ENCODE measurements around the gene KCNT1.
"Not testable (repeated sequence)": the region's sequence is repeated elsewhere in the genome, so short reads cannot be mapped to it uniquely, and the experiment has no call there.

The KCNT1 gene

GRCh38 chr9:135666534-135667462 lies 35.2 kb upstream of the KCNT1 start:
- H3K9ac ChIP-seq (ENCODE audit: low read length), result no peak overlapping the region
- no peaks in the 10 kb centered on the region for H3K79me2 ChIP-seq (ENCODE audit: insufficient read depth, low read length)
- H3F3A ChIP-seq (ENCODE audit: insufficient read depth), result no peaks in the 10 kb centered on the region
- H3K9me2 ChIP-seq (replicated peaks; ENCODE audit: insufficient read depth, low read length), result no peaks in the 10 kb centered on the region
- TF ChIP-seq EZH2phosphoT487 (conservative IDR thresholded peaks at IDR 0.05; ENCODE audit: low read length), result no peak
- no peak for TF ChIP-seq CTCF (IDR thresholded peaks at IDR 0.05; ENCODE audit: insufficient read depth, low read length, poor library complexity, severe bottlenecking)
- no peak overlapping the region for H3K27ac ChIP-seq (ENCODE audit: low read depth, low read length)
- H3K4me2 ChIP-seq (ENCODE audit: low read depth, low read length, poor library complexity, severe bottlenecking), result no peak overlapping the region
- no peak overlapping the region for H2AFZ ChIP-seq (ENCODE audit: low read depth, low read length, severe bottlenecking)
- H3K9me3 ChIP-seq (ENCODE audit: insufficient read depth, low read length), result no peaks in the 10 kb centered on the region
- H3K36me3 ChIP-seq (ENCODE audit: low read length), result no peaks in the 10 kb centered on the region
- H3K27me3 ChIP-seq (ENCODE audit: low read length), result no peaks in the 10 kb centered on the region
- no peaks in the 10 kb centered on the region for H4K20me1 ChIP-seq (ENCODE audit: low read depth, low read length)
- no peak overlapping the region for H3K4me3 ChIP-seq (ENCODE audit: insufficient read depth, low read length, poor library complexity, severe bottlenecking)

GRCh38 chr9:135667463-135668001 lies 34.5 kb upstream of the KCNT1 start:
- no peaks in the 10 kb centered on the region for H4K20me1 ChIP-seq (ENCODE audit: low read depth, low read length)
- no peaks in the 10 kb centered on the region for H3F3A ChIP-seq (ENCODE audit: insufficient read depth)
- no peak overlapping the region for H2AFZ ChIP-seq (ENCODE audit: low read depth, low read length, severe bottlenecking)
- no peak for TF ChIP-seq CTCF (IDR thresholded peaks at IDR 0.05; ENCODE audit: insufficient read depth, low read length, poor library complexity, severe bottlenecking)
- no peak for TF ChIP-seq EZH2phosphoT487 (conservative IDR thresholded peaks at IDR 0.05; ENCODE audit: low read length)
- H3K36me3 ChIP-seq (ENCODE audit: low read length), result no peaks in the 10 kb centered on the region
- no peak overlapping the region for H3K9ac ChIP-seq (ENCODE audit: low read length)
- H3K9me2 ChIP-seq (replicated peaks; ENCODE audit: insufficient read depth, low read length), result no peaks in the 10 kb centered on the region
- no peaks in the 10 kb centered on the region for H3K79me2 ChIP-seq (ENCODE audit: insufficient read depth, low read length)
- no peaks in the 10 kb centered on the region for H3K27me3 ChIP-seq (ENCODE audit: low read length)
- H3K9me3 ChIP-seq (ENCODE audit: insufficient read depth, low read length), result no peaks in the 10 kb centered on the region
- H3K4me3 ChIP-seq (ENCODE audit: insufficient read depth, low read length, poor library complexity, severe bottlenecking), result no peak overlapping the region
- no peak overlapping the region for H3K27ac ChIP-seq (ENCODE audit: low read depth, low read length)
- no peak overlapping the region for H3K4me2 ChIP-seq (ENCODE audit: low read depth, low read length, poor library complexity, severe bottlenecking)

GRCh38 chr9:135669018-135669417 lies 33.0 kb upstream of the KCNT1 start:
- H3K27ac ChIP-seq (ENCODE audit: low read depth, low read length); H4K20me1 ChIP-seq (ENCODE audit: low read depth, low read length); H3K9me2 ChIP-seq (replicated peaks; ENCODE audit: insufficient read depth, low read length); H2AFZ ChIP-seq (ENCODE audit: low read depth, low read length, severe bottlenecking); H3K27me3 ChIP-seq (ENCODE audit: low read length); H3K36me3 ChIP-seq (ENCODE audit: low read length); H3F3A ChIP-seq (ENCODE audit: insufficient read depth); H3K9ac ChIP-seq (ENCODE audit: low read length); H3K4me2 ChIP-seq (ENCODE audit: low read depth, low read length, poor library complexity, severe bottlenecking); H3K79me2 ChIP-seq (ENCODE audit: insufficient read depth, low read length); H3K4me3 ChIP-seq (ENCODE audit: insufficient read depth, low read length, poor library complexity, severe bottlenecking); H3K9me3 ChIP-seq (ENCODE audit: insufficient read depth, low read length): not testable (repeated sequence)
